GM19372 (cell line): Measurements from ENCODE around the gene TBC1D10A.

Experiments
- ATAC-seq: cut with Tn5 transposase; IDR thresholded peaks from one replicate; pipeline ENCODE4 v1.9.1; 2021; ENCODE audit warnings: mild to moderate bottlenecking, low read depth, moderate library complexity; ENCODE audit not compliant: unreplicated experiment

The TBC1D10A gene

GRCh38 chr22:30249049-30250038 is 77.4 kb downstream of the TBC1D10A start:
- ATAC-seq = no peak

GRCh38 chr22:30248484-30248883 is 78.3 kb downstream of the TBC1D10A start:
- no peak for ATAC-seq

GRCh38 chr22:30247974-30248373 is 78.8 kb downstream of the TBC1D10A start:
- no peak for ATAC-seq

DNA sequence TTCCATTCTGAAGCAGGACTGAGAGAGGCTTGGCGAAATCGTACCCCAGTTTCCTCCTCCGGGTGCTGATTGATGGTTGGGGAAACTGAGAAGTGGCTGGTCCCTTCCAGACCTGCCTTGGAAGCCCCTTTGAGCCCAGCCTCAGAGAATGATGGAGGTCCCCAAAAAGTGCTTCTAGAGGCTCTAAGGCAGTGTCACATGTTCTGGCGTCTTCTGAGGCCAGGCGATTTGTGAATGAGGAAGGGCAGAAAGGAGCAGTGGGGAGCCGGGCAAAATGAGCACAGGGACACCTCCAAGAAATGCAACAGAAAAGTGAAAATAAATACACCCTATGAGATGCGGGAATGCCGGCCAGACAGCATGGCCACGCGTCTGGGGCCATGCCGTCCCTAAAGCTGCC is 79.2 kb downstream of the TBC1D10A start:
- ATAC-seq = no peak

GRCh38 chr22:30246814-30247376 is 79.8 kb downstream of the TBC1D10A start:
- ATAC-seq = no peak

DNA sequence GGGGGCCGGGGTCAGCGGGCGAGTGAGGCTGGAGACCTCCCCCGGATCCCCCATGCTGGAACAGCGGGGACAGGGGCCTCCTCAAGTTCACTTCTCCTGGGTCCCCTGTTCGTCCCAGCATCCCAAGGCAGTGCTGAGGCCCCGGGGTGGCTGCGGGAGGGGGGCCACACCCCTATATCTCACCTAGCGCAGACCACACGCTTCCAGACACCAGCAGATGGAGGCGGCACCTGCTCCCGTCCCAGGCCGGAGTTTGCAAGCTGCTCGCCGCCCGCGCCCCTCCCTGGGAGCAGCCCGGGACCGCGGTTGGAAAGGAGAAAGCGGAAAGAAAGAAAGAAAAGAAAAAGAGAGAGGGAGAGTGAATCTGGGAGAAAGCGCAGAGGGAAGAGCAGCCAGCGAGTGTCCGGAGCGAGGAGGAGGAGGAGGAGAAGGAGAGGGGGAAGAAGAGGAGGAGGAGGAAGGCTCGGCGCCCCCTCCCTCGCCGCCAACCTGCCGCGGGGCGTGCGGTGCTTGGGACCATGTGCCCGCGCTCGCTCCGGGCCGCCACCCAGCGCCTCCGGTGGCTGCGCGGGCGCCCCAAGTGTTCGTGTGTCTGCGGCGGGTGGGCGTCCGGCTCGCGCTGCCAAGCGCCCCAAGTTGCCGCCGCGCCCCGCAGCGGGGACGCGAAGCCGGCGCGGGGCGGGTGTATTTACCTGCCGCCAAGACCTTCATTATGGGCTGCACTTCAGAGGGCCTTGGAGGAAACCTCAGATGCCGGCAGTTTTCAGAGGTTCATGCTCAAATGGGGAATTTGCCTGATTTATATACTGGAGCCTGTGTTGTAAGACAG is 80.5 kb downstream of the TBC1D10A start, which contains the start of gene LIF:
Gene LIF (minus strand): TSS at position 775 of the 829 bp plus-strand sequence. CDS start 64 bp downstream, at position 711.
- ATAC-seq = no peak

GRCh38 chr22:30245181-30245984 is 81.4 kb downstream of the TBC1D10A start:
- no peak for ATAC-seq

DNA sequence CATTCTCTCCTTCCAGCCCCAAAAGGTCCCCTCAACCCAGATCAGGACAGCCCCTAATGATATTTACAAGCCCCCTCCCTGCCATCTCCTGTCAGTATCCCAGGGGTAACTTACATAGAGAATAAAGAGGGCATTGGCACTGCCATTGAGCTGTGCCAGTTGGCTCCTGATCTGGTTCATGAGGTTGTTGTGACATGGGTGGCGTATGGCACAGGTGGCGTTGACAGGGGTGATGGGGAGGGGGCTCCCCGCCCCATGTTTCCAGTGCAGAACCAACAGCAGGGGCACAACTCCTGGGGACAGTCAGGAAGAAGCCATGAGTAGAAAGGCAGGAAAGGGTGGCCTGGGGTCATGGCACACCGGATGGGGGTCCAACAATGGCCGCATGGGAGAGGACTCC is 82.1 kb downstream of the TBC1D10A start:
- no peak for ATAC-seq

DNA sequence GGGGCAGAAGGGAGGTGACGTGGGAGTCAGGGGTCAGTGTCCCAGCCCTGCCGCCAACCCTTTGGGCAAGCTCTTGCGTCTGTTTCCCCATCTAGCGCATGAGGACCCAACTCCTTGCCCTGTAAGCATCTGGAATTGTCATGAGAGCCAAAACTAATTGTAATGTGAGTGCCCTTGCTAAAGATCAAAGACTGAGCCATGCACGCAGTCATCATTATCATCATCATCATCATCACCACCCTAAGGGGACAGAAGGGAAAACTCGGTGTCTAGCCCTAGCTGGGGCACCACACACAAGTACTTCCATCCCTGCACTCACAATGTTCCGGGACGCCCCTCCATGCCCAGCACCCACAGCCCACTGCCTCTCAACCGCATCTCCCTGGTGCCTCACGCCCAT is 82.7 kb downstream of the TBC1D10A start:
- no peak for ATAC-seq

DNA sequence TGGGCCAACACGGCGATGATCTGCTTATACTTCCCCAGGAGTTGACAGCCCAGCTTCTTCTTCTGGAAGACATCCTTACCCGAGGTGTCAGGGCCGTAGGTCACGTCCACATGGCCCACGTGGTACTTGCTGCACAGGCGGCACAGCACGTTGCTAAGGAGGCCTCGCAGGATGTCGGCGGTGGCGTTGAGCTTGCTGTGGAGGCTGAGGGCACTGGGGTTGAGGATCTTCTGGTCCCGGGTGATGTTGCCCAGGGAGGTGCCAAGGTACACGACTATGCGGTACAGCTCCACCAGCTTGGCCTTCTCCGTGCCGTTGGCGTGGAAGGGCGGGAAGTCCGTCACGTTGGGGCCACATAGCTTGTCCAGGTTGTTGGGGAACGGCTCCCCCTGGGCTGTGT is 83.1 kb downstream of the TBC1D10A start:
- no peak for ATAC-seq
